Measurements from ENCODE around the gene GSTA2. TPM values are rescaled to one million over a fixed set of nuclear protein-coding genes. Genes with fewer than 3 reads are reported as not detected.
"Not testable (repeated sequence)": the region's sequence is repeated elsewhere in the genome, so short reads cannot be mapped to it uniquely, and the experiment has no call there.

GSTA2 gene
- total RNA-seq, 2 experiments from 2014 or later = not detected

- H3K4me3 Mint-ChIP-seq, CTCF ChIA-PET, POLR2A ChIA-PET: not testable (repeated sequence)
Observed at GRCh38 chr6:52753137-52753536, 10.1 kb downstream of the GSTA2 start.

GRCh38 chr6:52752310-52752709 lies 11.0 kb downstream of the GSTA2 start:
- Mint-ChIP-seq H3K36me3 (no peaks in the 10 kb centered on the region), H3K9me3 (peaks cover 6% of the 10 kb centered on the region), H3K4me3 (no peak overlapping the region), H3K4me1 (ENCODE audit: low read depth) (no peaks in the 10 kb centered on the region), H3K27ac (no peak overlapping the region), H3K27me3 (peaks cover 7% of the 10 kb centered on the region)
- DNase-seq = no peak
- ChIA-PET CTCF (no interaction called here), POLR2A (no interaction called here)
- intact Hi-C loops (cut with micrococcal nuclease) = no loop called here

More at GRCh38 chr6:52753137-52753536, 10.1 kb downstream of the GSTA2 start:
- H3K9me3 Mint-ChIP-seq; DNase-seq; H3K4me1 Mint-ChIP-seq (ENCODE audit: low read depth); intact Hi-C loops (cut with micrococcal nuclease); H3K27ac Mint-ChIP-seq; H3K27me3 Mint-ChIP-seq; H3K36me3 Mint-ChIP-seq: not testable (repeated sequence)

GRCh38 chr6:52749556-52750152 lies 13.6 kb downstream of the GSTA2 start:
- ChIA-PET CTCF (no interaction called here), POLR2A (no interaction called here)
- Mint-ChIP-seq H3K4me3 (no peak overlapping the region), H3K4me1 (ENCODE audit: low read depth) (no peaks in the 10 kb centered on the region), H3K27me3 (peaks cover 3% of the 10 kb centered on the region), H3K9me3 (peaks cover 6% of the 10 kb centered on the region), H3K36me3 (no peaks in the 10 kb centered on the region), H3K27ac (no peak overlapping the region)
- intact Hi-C loops (cut with micrococcal nuclease) = no loop called here
- no peak for DNase-seq

- H3K4me1 Mint-ChIP-seq (ENCODE audit: low read depth); H3K4me3 Mint-ChIP-seq; H3K9me3 Mint-ChIP-seq; H3K27ac Mint-ChIP-seq; DNase-seq; H3K36me3 Mint-ChIP-seq; H3K27me3 Mint-ChIP-seq; intact Hi-C loops (cut with micrococcal nuclease); POLR2A ChIA-PET; CTCF ChIA-PET: not testable (repeated sequence)
Observed at GRCh38 chr6:52747301-52747700, 16.0 kb downstream of the GSTA2 start.

- Mint-ChIP-seq H3K9me3 (peaks cover 4% of the 10 kb centered on the region), H3K27me3 (peaks cover 8% of the 10 kb centered on the region)
- CTCF ChIA-PET = no interaction called here
Observed at GRCh38 chr6:52746213-52746612, 17.1 kb downstream of the GSTA2 start.

GRCh38 chr6:52745764-52746201 lies 17.5 kb downstream of the GSTA2 start:
- peaks cover 8% of the 10 kb centered on the region for H3K27me3 Mint-ChIP-seq
- ChIA-PET POLR2A (no interaction called here), CTCF (no interaction called here)
- no peak overlapping the region for H3K27ac Mint-ChIP-seq
- peaks cover 1% of the 10 kb centered on the region for H3K9me3 Mint-ChIP-seq
- no peaks in the 10 kb centered on the region for H3K36me3 Mint-ChIP-seq
- H3K4me3 Mint-ChIP-seq = no peak overlapping the region
- intact Hi-C loops (cut with micrococcal nuclease) = no loop called here
- DNase-seq = no peak
- H3K4me1 Mint-ChIP-seq (ENCODE audit: low read depth) = no peaks in the 10 kb centered on the region

More at GRCh38 chr6:52746213-52746612, 17.1 kb downstream of the GSTA2 start:
- Mint-ChIP-seq H3K27ac (no peak overlapping the region), H3K4me1 (ENCODE audit: low read depth) (no peaks in the 10 kb centered on the region), H3K36me3 (no peaks in the 10 kb centered on the region), H3K4me3 (no peak overlapping the region)
- intact Hi-C loops (cut with micrococcal nuclease) = no loop called here
- POLR2A ChIA-PET = no interaction called here
- DNase-seq = no peak

GRCh38 chr6:52741872-52742271 lies 21.4 kb downstream of the GSTA2 start:
- H3K27ac Mint-ChIP-seq = no peak overlapping the region

GRCh38 chr6:52739627-52740026 lies 23.6 kb downstream of the GSTA2 start:
- ChIA-PET CTCF (interaction anchor here (1.0 to 1.3 kb wide), 2 partner anchors 11 to 334 kb away, joined by 3 read pairs; no protein-coding TSS in a partner anchor), POLR2A (no interaction called here)
- Mint-ChIP-seq H3K4me3 (no peak overlapping the region), H3K4me1 (ENCODE audit: low read depth) (no peaks in the 10 kb centered on the region), H3K27ac (no peak overlapping the region), H3K9me3 (peaks cover 7% of the 10 kb centered on the region), H3K27me3 (peaks cover 8% of the 10 kb centered on the region), H3K36me3 (no peaks in the 10 kb centered on the region)
- no peak for DNase-seq
- intact Hi-C loops (cut with micrococcal nuclease) = no loop called here

More at GRCh38 chr6:52741872-52742271, 21.4 kb downstream of the GSTA2 start:
- Mint-ChIP-seq H3K4me3 (no peak overlapping the region), H3K36me3 (no peaks in the 10 kb centered on the region), H3K4me1 (ENCODE audit: low read depth) (no peaks in the 10 kb centered on the region), H3K9me3 (peaks cover 7% of the 10 kb centered on the region), H3K27me3 (peaks cover 8% of the 10 kb centered on the region)
- CTCF ChIA-PET = no interaction called here
- intact Hi-C loops (cut with micrococcal nuclease) = no loop called here
- no peak for DNase-seq
- POLR2A ChIA-PET = no interaction called here

- ChIA-PET POLR2A (interaction anchor here (0.7 kb wide), 1 partner anchor 11 kb away, joined by 6 read pairs; no protein-coding TSS in a partner anchor), CTCF (interaction anchor here (1.0 to 1.3 kb wide), 2 partner anchors 11 to 334 kb away, joined by 3 read pairs; no protein-coding TSS in a partner anchor)
- Mint-ChIP-seq H3K4me1 (ENCODE audit: low read depth) (no peaks in the 10 kb centered on the region), H3K27ac (no peak overlapping the region), H3K9me3 (peaks cover 7% of the 10 kb centered on the region), H3K27me3 (peaks cover 8% of the 10 kb centered on the region), H3K36me3 (no peaks in the 10 kb centered on the region), H3K4me3 (no peak overlapping the region)
- intact Hi-C loops (cut with micrococcal nuclease) = no loop called here
- DNase-seq = no peak
Observed at GRCh38 chr6:52739134-52739533, 24.1 kb downstream of the GSTA2 start.

- Mint-ChIP-seq H3K9me3 (peaks cover 7% of the 10 kb centered on the region), H3K27ac (no peak overlapping the region), H3K4me1 (ENCODE audit: low read depth) (no peaks in the 10 kb centered on the region), H3K36me3 (no peaks in the 10 kb centered on the region), H3K27me3 (no peaks in the 10 kb centered on the region), H3K4me3 (no peak overlapping the region)
- ChIA-PET POLR2A (no interaction called here), CTCF (no interaction called here)
- intact Hi-C loops (cut with micrococcal nuclease) = no loop called here
- DNase-seq = no peak
Observed at GRCh38 chr6:52736145-52736544, 27.1 kb downstream of the GSTA2 start.

- Mint-ChIP-seq H3K9me3 (no peaks in the 10 kb centered on the region), H3K27ac (no peak overlapping the region), H3K36me3 (no peaks in the 10 kb centered on the region), H3K27me3 (no peaks in the 10 kb centered on the region), H3K4me3 (no peak overlapping the region), H3K4me1 (ENCODE audit: low read depth) (no peaks in the 10 kb centered on the region)
- no peak for DNase-seq
- intact Hi-C loops (cut with micrococcal nuclease) = no loop called here
- POLR2A ChIA-PET = no interaction called here
- CTCF ChIA-PET = no interaction called here
Observed at GRCh38 chr6:52735071-52735470, 28.2 kb downstream of the GSTA2 start.

GRCh38 chr6:52734072-52734471 lies 29.2 kb downstream of the GSTA2 start:
- Mint-ChIP-seq H3K9me3 (no peaks in the 10 kb centered on the region), H3K4me1 (ENCODE audit: low read depth) (no peaks in the 10 kb centered on the region), H3K27me3 (no peaks in the 10 kb centered on the region), H3K4me3 (no peak overlapping the region), H3K27ac (no peak overlapping the region), H3K36me3 (no peaks in the 10 kb centered on the region)
- CTCF ChIA-PET = interaction anchor here (1.0 kb wide), 1 partner anchor 15 kb away, joined by 3 read pairs; no protein-coding TSS in a partner anchor
- DNase-seq = no peak
- POLR2A ChIA-PET = no interaction called here
- intact Hi-C loops (cut with micrococcal nuclease) = no loop called here

- H3K4me3 Mint-ChIP-seq = no peak overlapping the region
- H3K36me3 Mint-ChIP-seq = no peaks in the 10 kb centered on the region
- DNase-seq = no peak
- H3K9me3 Mint-ChIP-seq = no peaks in the 10 kb centered on the region
- H3K4me1 Mint-ChIP-seq (ENCODE audit: low read depth) = no peaks in the 10 kb centered on the region
- H3K27me3 Mint-ChIP-seq = no peaks in the 10 kb centered on the region
- CTCF ChIA-PET = no interaction called here
- POLR2A ChIA-PET = no interaction called here
- H3K27ac Mint-ChIP-seq = no peak overlapping the region
- intact Hi-C loops (cut with micrococcal nuclease) = no loop called here
Observed at GRCh38 chr6:52733172-52733571, 30.1 kb downstream of the GSTA2 start.

Data from activated CD4-positive, alpha-beta memory T cell treated with anti-CD3 and anti-CD28 coated beads for 36 hours (primary cell).